Epidermal melanocyte (primary cell): ENCODE measurements around the gene SATB1.

Experiments
- DNase-seq: peaks from one replicate; pipeline ENCODE4 v3.0.0; 2011; ENCODE audit warnings: low spot score; ENCODE audit not compliant: insufficient read length

SATB1 gene

DNA sequence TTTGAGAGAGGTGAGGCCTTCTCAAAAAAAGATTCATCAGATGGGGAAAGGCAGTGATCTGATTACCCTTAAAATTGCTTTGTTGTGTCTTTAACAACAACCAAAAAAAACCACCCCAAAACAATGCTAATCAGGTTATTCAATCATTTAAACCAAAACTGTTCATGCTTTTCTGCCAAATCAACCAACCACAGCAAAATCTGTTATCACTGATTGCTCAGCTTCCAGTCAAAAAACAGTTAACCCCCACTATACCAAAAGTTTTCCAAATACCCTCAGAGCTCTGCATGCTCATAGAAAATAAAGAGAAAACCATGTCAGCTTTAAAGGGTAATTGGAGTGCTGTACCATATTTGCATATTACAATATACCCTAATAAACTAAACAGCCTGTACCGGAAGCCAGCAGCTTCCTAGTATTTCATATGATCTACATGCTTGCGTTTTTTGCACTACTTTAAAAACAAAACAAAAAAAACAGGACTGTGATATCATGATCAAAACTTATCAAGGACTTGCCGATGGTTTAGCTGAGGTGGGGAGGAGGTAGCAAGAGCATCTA, 22.8 kb downstream of the SATB1 start:
- DNase-seq, result no peak

DNA sequence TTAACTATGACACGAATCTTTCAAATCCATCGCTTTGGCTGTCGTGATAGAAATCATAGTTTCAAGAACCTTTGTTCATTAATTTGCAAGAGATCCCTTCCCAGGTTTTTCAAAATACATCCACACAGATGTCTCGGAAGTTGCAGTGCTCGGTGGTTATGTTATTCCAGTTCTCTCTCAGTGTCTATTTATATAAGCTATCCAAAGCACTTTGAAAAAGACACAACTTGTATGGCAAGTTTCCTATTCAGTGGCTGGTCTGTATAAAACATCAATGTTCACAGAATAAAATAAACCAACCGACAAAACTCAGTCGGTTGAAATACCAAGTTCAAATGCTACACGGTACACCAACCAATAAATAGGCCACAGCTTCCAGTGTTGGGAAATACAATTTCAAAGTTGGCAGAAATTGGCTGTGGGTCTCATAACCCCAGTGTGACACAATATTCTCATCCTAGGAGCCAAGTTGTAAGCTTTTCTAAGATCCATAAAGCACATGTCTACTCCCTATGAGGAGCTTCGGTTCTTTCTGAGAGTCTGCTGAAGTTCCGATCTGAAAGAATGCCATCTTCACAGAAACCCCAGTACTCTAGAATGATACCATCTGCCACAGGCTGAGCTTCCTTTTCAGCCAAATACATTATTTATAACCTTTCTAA, 23.7 kb downstream of the SATB1 start:
- DNase-seq, result no peak

GRCh38 chr3:18398448-18398847, 26.7 kb downstream of the SATB1 start:
- no peak for DNase-seq

GRCh38 chr3:18396428-18396827, 28.7 kb downstream of the SATB1 start:
- DNase-seq, result no peak

- no peak for DNase-seq
Measured at GRCh38 chr3:18394384-18394995, 30.6 kb downstream of the SATB1 start.

GRCh38 chr3:18393906-18394305, 31.2 kb downstream of the SATB1 start:
- DNase-seq, result no peak

GRCh38 chr3:18390024-18390660, 35.0 kb downstream of the SATB1 start:
- DNase-seq, result no peak

GRCh38 chr3:18389108-18389733, 35.9 kb downstream of the SATB1 start:
- no peak for DNase-seq

DNA sequence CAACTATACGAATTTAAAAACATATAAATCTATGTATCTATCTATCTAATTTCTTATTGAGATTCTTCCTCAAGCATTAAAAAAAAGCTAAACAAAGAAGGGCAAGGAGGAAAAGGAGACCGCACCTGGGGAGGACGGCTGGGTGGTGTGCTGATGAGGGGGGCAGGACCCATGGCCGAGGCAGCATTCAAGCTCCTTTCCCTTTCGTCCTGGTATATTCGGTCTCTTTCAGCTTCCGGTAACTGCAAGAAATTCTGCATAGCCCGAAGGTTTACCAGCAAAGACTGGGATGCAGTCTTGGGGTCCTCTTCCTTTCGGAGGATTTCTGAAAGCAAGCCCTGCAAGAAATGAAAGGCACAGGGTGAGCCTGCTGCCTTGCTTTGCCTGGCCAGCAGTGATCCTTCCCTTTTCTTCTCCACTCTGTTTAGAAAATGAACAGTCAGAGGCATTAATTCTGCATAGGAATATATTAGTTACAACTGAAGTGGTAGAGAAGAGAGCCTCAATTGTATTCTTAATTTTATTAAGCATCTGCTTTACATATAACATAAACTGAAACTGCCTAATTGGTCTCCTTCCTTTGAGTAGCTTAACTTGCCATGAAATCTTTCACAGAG, 38.8 kb downstream of the SATB1 start:
- no peak for DNase-seq

GRCh38 chr3:18385706-18386105, 39.4 kb downstream of the SATB1 start:
- DNase-seq, result no peak

- no peak for DNase-seq
Measured at GRCh38 chr3:18382760-18383369, 42.3 kb downstream of the SATB1 start.

DNA sequence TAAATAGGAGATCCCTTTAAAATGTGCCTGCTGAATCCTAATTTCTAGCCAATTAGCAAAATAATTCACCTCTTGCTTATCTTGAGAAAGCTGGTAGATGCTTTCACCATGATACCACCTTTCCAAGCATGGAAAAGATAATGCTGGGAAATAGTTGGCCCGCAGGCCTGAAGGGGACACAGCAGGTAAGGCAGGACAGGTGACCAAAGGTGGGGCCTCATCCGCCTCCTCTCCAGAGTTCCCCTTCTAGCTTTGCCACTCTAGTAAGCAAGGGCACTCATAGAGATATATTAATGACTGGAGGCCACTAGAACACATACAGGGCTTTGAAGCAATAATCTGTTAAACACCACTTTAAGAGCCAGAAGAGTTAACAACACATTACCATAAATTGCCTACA, 45.5 kb downstream of the SATB1 start:
- no peak for DNase-seq

GRCh38 chr3:18378218-18378617, 46.9 kb downstream of the SATB1 start:
- no peak for DNase-seq

- no peak for DNase-seq
Measured at GRCh38 chr3:18376682-18377081, 48.5 kb downstream of the SATB1 start.

- no peak for DNase-seq
Measured at GRCh38 chr3:18372786-18373405, 52.2 kb downstream of the SATB1 start.

- no peak for DNase-seq
Measured at GRCh38 chr3:18370672-18371071, 54.5 kb downstream of the SATB1 start.

GRCh38 chr3:18369551-18370185, 55.5 kb downstream of the SATB1 start:
- DNase-seq, result no peak

DNA sequence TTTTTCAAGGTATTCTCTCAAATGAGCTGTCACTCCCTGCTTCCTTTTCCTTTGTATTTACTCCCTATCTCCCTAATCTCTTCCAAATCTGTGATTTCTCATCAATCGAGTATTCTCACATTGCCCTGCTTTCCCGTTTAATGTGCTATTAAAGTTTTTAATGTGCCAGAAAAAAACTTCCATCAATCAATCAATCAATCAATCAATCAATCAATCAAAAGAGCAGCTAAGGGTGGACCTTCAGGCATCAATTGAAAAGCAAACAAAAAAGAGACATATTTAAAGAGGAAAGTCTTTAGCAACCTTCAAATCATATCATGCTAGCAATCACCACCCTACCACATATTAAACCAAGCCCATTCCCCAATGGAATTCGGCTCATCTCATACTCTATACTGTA, 58.9 kb downstream of the SATB1 start:
- no peak for DNase-seq

DNA sequence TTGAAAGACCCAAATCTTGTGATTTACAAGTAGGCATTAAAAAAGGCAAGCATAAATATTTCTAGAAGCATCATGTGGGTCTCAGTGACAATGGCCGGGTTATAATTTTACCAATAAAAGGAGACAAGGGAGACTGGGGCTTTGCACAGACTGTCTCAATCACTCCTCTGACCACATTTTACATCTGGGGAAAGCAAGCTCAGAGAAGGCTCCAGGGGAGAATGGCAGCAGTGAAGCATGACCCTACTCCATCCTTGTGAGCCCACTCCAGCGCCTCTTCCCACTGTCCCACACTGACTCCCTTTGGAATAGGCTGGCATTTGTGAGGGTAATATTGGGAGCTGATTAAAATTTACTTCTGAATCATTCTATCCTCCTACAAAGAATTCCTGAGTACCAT, 61.8 kb downstream of the SATB1 start:
- no peak for DNase-seq

DNA sequence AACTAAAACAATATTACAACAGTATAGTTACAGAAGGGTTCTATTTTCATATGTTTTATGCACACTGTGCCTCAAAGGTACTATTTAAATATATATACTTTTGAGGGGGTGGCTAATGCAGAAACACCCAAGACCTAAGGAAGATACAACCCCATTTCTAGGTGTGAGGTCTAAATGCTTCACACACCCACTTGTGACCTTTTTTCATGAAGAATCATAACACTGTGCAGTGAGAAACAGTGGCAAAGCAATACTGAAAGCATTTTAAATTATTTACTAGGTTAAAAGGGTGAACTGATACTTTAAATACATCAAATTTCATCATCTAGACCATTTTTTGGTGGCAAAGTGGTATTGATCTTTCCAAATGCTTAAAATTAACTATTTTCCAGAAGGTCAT, 67.4 kb downstream of the SATB1 start:
- no peak for DNase-seq
